Uterus (tissue), 2 donors: Measurements from ENCODE around the gene GPR33.

ENCODE experiments used
- CTCF ChIP-seq, 4 experiments: fragments of 200-600 bp in 2 of 4; fragments of 450-650 bp in 2 of 4; sonication (generic) in 2 of 4; IDR thresholded peaks; one replicate each; pipeline ENCODE4 v1.5.1; 2016 to 2019; ENCODE audit warnings: antibody characterized with exemption in 4 of 4, mild to moderate bottlenecking in 2 of 4, moderate library complexity in 1 of 4
- POLR2A ChIP-seq, 2 donors: fragments of 450-650 bp; IDR thresholded peaks; one replicate each; pipeline ENCODE4 v1.6.1; 2016; ENCODE audit warnings: antibody characterized with exemption in 2 of 2, mild to moderate bottlenecking in 1 of 2, moderate library complexity in 1 of 2

- no peak for TF ChIP-seq CTCF (IDR thresholded peaks at IDR 0.05)
- no peak for TF ChIP-seq POLR2A (IDR thresholded peaks at IDR 0.05)
Measured at GRCh38 chr14:31501870-31502269, 14.0 kb upstream of the GPR33 start.
